ENCODE data around the gene ABL2. TPM values are rescaled to one million over a fixed set of nuclear protein-coding genes. Genes with fewer than 3 reads are reported as not detected.
"Not testable (repeated sequence)": the region's sequence is repeated elsewhere in the genome, so short reads cannot be mapped to it uniquely, and the experiment has no call there.

ABL2 gene
- total RNA-seq, 1 donor from 2014 or later: 9.0 TPM

- H3K4me3 ChIP-seq: no peak overlapping the region
- no peak for DNase-seq
- H3K36me3 ChIP-seq: no peaks in the 10 kb centered on the region
- no peaks in the 10 kb centered on the region for H3K9me3 ChIP-seq (replicated peaks)
- no peaks in the 10 kb centered on the region for H3K27me3 ChIP-seq (ENCODE audit: low read depth)
- no peaks in the 10 kb centered on the region for H3K4me1 ChIP-seq
- intact Hi-C loops (cut with micrococcal nuclease): no loop called here
- TF ChIP-seq CTCF (IDR thresholded peaks at IDR 0.05; ENCODE audit: borderline replicate concordance): no peak
- no peak overlapping the region for H3K27ac ChIP-seq (replicated peaks)
Observed at GRCh38 chr1:179247923-179248322, 18.4 kb upstream of the ABL2 start.

GRCh38 chr1:179245426-179245825 is 15.9 kb upstream of the ABL2 start:
- DNase-seq; H3K9me3 ChIP-seq (replicated peaks); intact Hi-C loops (cut with micrococcal nuclease); H3K27ac ChIP-seq (replicated peaks); H3K27me3 ChIP-seq (ENCODE audit: low read depth); H3K36me3 ChIP-seq; H3K4me3 ChIP-seq; H3K4me1 ChIP-seq: not testable (repeated sequence)

GRCh38 chr1:179241530-179242097 is 12.1 kb upstream of the ABL2 start:
- no peaks in the 10 kb centered on the region for H3K27me3 ChIP-seq (ENCODE audit: low read depth)
- H3K36me3 ChIP-seq: no peaks in the 10 kb centered on the region
- H3K9me3 ChIP-seq (replicated peaks): no peaks in the 10 kb centered on the region
- no peak for TF ChIP-seq CTCF (IDR thresholded peaks at IDR 0.05; ENCODE audit: borderline replicate concordance)
- no peak for DNase-seq
- no peak overlapping the region for H3K27ac ChIP-seq (replicated peaks)
- intact Hi-C loops (cut with micrococcal nuclease): no loop called here
- no peaks in the 10 kb centered on the region for H3K4me1 ChIP-seq
- no peak overlapping the region for H3K4me3 ChIP-seq

GRCh38 chr1:179237222-179237621 is 7.7 kb upstream of the ABL2 start:
- Histone ChIP-seq H3K4me1 (no peaks in the 10 kb centered on the region), H3K27ac (replicated peaks) (no peak overlapping the region), H3K9me3 (replicated peaks) (no peaks in the 10 kb centered on the region), H3K36me3 (no peaks in the 10 kb centered on the region), H3K4me3 (no peak overlapping the region), H3K27me3 (ENCODE audit: low read depth) (no peaks in the 10 kb centered on the region)
- intact Hi-C loops (cut with micrococcal nuclease): no loop called here
- TF ChIP-seq CTCF (IDR thresholded peaks at IDR 0.05; ENCODE audit: borderline replicate concordance): no peak
- DNase-seq: no peak

- H3K27me3 ChIP-seq (ENCODE audit: low read depth): no peaks in the 10 kb centered on the region
- H3K36me3 ChIP-seq: no peaks in the 10 kb centered on the region
- TF ChIP-seq CTCF (IDR thresholded peaks at IDR 0.05; ENCODE audit: borderline replicate concordance): no peak
- peaks cover 6% of the 10 kb centered on the region for H3K4me1 ChIP-seq
- intact Hi-C loops (cut with micrococcal nuclease): no loop called here
- H3K9me3 ChIP-seq (replicated peaks): no peaks in the 10 kb centered on the region
- no peak for DNase-seq
- H3K4me3 ChIP-seq: no peak overlapping the region
- H3K27ac ChIP-seq (replicated peaks): no peak overlapping the region
Observed at GRCh38 chr1:179234863-179235262, 5.4 kb upstream of the ABL2 start.

- no peaks in the 10 kb centered on the region for H3K36me3 ChIP-seq
- intact Hi-C loops (cut with micrococcal nuclease): no loop called here
- H3K4me3 ChIP-seq: no peak overlapping the region
- no peak overlapping the region for H3K27ac ChIP-seq (replicated peaks)
- no peaks in the 10 kb centered on the region for H3K27me3 ChIP-seq (ENCODE audit: low read depth)
- no peak for DNase-seq
- H3K9me3 ChIP-seq (replicated peaks): no peaks in the 10 kb centered on the region
- H3K4me1 ChIP-seq: peaks cover 33% of the 10 kb centered on the region
- TF ChIP-seq CTCF (IDR thresholded peaks at IDR 0.05; ENCODE audit: borderline replicate concordance): no peak
Observed at GRCh38 chr1:179231923-179232322, 2.4 kb upstream of the ABL2 start.

Measured in left ventricle myocardium inferior (tissue), 1 donor.